Kidney (tissue), 14 donors: ENCODE data around the gene GRK6. TPM values are rescaled to one million over a fixed set of nuclear protein-coding genes. Genes with fewer than 3 reads are reported as not detected.

ENCODE experiments used
- DNase-seq, 5 donors: peaks; one replicate each; pipeline ENCODE4 v3.0.0-alpha.2; 2013 to 2020
- FAIRE-seq: peaks from 2 replicates; lab custom pipeline; 2012; peaks lifted over from hg19 to GRCh38; lab: Jason Lieb, UNC
- H3K27ac ChIP-seq, 2 donors: one replicate each; pipeline ENCODE4 v1.7.0; 2013; ENCODE audit warnings: low read depth in 2 of 2, low read length in 2 of 2, inconsistent platforms in 1 of 2
- H3K27me3 ChIP-seq: one replicate; pipeline ENCODE4 v1.7.1; 2013; ENCODE audit warnings: low read length, inconsistent platforms; ENCODE audit not compliant: control insufficient read depth, insufficient read depth
- H3K36me3 ChIP-seq, 3 donors: one replicate each; pipeline versions ENCODE4 v1.7.0 to v1.7.1; 2013; ENCODE audit warnings: low read length in 3 of 3, control low read depth in 1 of 3, inconsistent platforms in 1 of 3; ENCODE audit not compliant: insufficient read depth in 3 of 3, control insufficient read depth in 2 of 3
- H3K4me1 ChIP-seq, 3 donors: one replicate each; pipeline versions ENCODE4 v1.7.0 to v1.7.1; 2013; ENCODE audit warnings: low read length in 3 of 3, inconsistent platforms in 1 of 3, low read depth in 1 of 3; ENCODE audit not compliant: control insufficient read depth in 2 of 3, insufficient read depth in 2 of 3
- H3K4me3 ChIP-seq, 3 donors: one replicate each; pipeline versions ENCODE4 v1.7.0 to v1.8.1; 2013; ENCODE audit warnings: low read length in 3 of 3, control low read depth in 1 of 3, inconsistent platforms in 1 of 3
- H3K9ac ChIP-seq, 3 donors: one replicate each; pipeline versions ENCODE4 v1.7.0 to v1.7.1; 2013; ENCODE audit warnings: low read length in 3 of 3, control low read depth in 1 of 3, inconsistent platforms in 1 of 3
- H3K9me3 ChIP-seq, 3 donors: one replicate each; pipeline versions ENCODE4 v1.7.0 to v1.7.1; 2013; ENCODE audit warnings: low read length in 3 of 3, control low read depth in 1 of 3, inconsistent platforms in 1 of 3; ENCODE audit not compliant: control insufficient read depth in 2 of 3, insufficient read depth in 1 of 3
- CTCF ChIP-seq: IDR thresholded peaks from 3 replicates; pipeline ENCODE4 v1.5.1; 2012; ENCODE audit warnings: mild to moderate bottlenecking, moderate library complexity, borderline replicate concordance; ENCODE audit not compliant: insufficient read depth; ENCODE audit errors: extremely low read depth
- intact Hi-C: fragments of 100-400 bp; cut with DNase I; formaldehyde crosslinking; loops from one replicate; pipeline ENCODE4 v1.11.1; 2022
- polyA plus RNA-seq: library from polyadenylated mRNA; stranded (reverse); fragments of 350-450 nt; fragmentation: Illumina TruSeq; extraction: RNeasy Lipid Tissue Mini Kit (QIAGEN cat#74804); gene quantifications from one replicate; pipeline ENCODE4 v1.2.3, GENCODE V29; 2014; ENCODE audit warnings: low read depth, low replicate concordance; ENCODE audit not compliant: insufficient read depth
- total RNA-seq: library from RNA; stranded (reverse); fragmentation: NEBNext Ultra II Directional; extraction: Animal tissue kit (Norgen Biotek cat#: 25700); gene quantifications from one replicate; pipeline ENCODE4 v1.2.1, GENCODE V29; 2021
- donor health status: control.
- donor health status: control.
- donor health status: control.
- donor health status: control.
- donor health status: control.
- donor health status: DM: yes; HTN: yes; CAD: no.
- donor health status: Normal renal cell carcinoma (clear cell type).

Gene GRK6
- total and polyA plus RNA-seq, 2 donors from 2014 or later = 9.6 to 37.8 TPM

DNA sequence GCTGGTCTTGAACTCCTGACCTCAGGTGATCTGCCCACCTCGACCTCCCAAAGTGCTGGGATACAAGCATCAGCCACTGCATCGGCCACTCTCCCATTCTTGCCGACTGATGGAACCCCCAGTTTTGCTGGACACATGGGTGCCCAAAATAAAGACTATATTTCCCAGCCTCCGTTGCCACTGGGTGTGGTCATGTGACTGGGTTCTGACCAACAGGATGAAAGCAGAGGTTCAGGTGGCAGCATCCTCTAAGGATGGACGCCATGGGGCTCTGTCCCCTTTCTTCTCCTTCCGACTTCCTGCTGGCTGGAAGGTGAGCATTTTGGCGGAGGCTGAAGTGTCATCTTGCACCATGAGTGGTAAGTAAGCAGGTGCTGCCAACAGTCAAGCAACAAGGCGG is 60.7 kb downstream of the GRK6 start:
- Histone ChIP-seq H3K9ac (no peak overlapping the region), H3K9me3 (no peaks in the 10 kb centered on the region), H3K27ac (no peak overlapping the region), H3K4me3 (no peak overlapping the region), H3K27me3 (no peaks in the 10 kb centered on the region), H3K4me1 (no peaks in the 10 kb centered on the region), H3K36me3 (no peaks in the 10 kb centered on the region)
- TF ChIP-seq CTCF = no peak
- intact Hi-C loops = no loop called here
- FAIRE-seq = no peak
- no peak for DNase-seq

- intact Hi-C loops = no loop called here
- Histone ChIP-seq H3K9ac (no peak overlapping the region), H3K4me1 (no peaks in the 10 kb centered on the region), H3K4me3 (no peak overlapping the region), H3K36me3 (no peaks in the 10 kb centered on the region), H3K27me3 (no peaks in the 10 kb centered on the region), H3K27ac (no peak overlapping the region), H3K9me3 (no peaks in the 10 kb centered on the region)
- DNase-seq (no peak), FAIRE-seq (no peak)
- peak; percentile 7 for TF ChIP-seq CTCF
Measured at GRCh38 chr5:177487975-177488374, 61.5 kb downstream of the GRK6 start.

DNA sequence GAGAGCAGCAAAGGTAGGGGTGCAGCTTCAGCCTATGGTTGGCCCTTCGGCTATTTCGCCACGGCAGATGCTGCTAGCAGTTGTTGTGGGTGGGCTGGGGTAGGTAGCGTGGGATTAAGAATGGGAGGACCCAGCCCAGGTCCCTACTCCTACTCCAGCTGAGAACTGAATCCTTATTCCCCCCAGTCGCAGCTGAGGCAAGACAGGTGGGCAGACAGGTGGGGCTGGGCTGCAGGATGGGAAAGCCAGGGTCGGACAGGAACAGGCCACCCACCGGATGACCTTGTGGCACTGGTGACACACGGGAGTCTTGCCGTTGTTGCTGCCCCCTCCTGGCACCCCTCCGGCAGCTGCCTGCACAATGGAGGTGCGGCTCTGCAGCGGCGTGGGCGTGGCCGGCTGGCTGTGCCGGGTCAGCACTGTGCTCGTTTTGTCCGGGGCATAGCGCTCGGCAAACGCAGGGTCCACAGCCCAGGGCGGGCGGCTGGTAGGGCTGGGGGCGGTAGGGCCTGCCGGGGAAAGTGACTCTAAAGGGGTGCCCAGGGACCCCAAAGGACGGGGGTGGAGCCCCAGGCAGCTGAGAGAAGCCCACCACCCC is 62.7 kb downstream of the GRK6 start:
- no peaks in the 10 kb centered on the region for H3K9me3 ChIP-seq
- peak in 1 of 5 donors; percentile 57 for DNase-seq
- TF ChIP-seq CTCF = no peak
- no peak for FAIRE-seq
- H3K27me3 ChIP-seq = no peaks in the 10 kb centered on the region
- H3K27ac ChIP-seq = no peak overlapping the region
- H3K36me3 ChIP-seq = no peaks in the 10 kb centered on the region
- H3K4me3 ChIP-seq = no peak overlapping the region
- peaks cover 0 to 4% (median 0%) of the 10 kb centered on the region in 3 donors for H3K4me1 ChIP-seq
- intact Hi-C loops = no loop called here
- H3K9ac ChIP-seq = no peak overlapping the region
